Gastrocnemius medialis (tissue), 4 donors: ENCODE results near the gene MCU.

Source experiments
- POLR2A ChIP-seq, 2 donors: fragments of 450-650 bp; IDR thresholded peaks; one replicate each; pipeline ENCODE4 v1.6.1; 2017; ENCODE audit warnings: antibody characterized with exemption in 2 of 2, mild to moderate bottlenecking in 2 of 2, moderate library complexity in 2 of 2
- TF ChIP-seq, protein P1 (sequence below), 5 experiments: fragments of 450-650 bp in 3 of 5; fragments of 200-600 bp in 2 of 5; sonication (generic) in 2 of 5; IDR thresholded peaks in 4 of 5; conservative IDR thresholded peaks in 1 of 5; 1 replicate in 4 of 5; 2 replicates in 1 of 5; pipeline ENCODE4 v1.5.1; 2016 to 2019; ENCODE audit warnings: antibody characterized with exemption in 5 of 5, mild to moderate bottlenecking in 3 of 5, moderate library complexity in 3 of 5

DNA sequence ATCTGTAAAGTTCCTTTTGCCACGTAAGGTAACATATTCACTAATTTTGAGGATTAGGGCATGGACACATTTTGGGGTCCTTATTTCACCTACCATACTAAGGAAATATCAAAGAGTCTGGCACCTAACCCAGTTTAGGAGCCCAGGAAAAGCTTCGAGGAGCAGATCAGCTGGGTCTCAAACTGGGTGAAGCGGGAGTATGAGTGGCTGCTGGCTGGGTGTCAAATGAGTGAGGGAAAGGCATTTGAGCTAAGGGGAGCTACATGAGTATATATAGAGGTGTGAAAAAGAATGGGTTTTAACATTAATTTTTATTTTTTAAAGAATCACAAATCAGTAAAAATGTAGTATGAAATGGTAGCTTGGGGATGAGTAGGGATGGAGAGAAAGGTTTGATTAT lies 71.3 kb downstream of the MCU start:
- no peak for TF ChIP-seq POLR2A (IDR thresholded peaks at IDR 0.05)
- TF ChIP-seq, protein P1, sequence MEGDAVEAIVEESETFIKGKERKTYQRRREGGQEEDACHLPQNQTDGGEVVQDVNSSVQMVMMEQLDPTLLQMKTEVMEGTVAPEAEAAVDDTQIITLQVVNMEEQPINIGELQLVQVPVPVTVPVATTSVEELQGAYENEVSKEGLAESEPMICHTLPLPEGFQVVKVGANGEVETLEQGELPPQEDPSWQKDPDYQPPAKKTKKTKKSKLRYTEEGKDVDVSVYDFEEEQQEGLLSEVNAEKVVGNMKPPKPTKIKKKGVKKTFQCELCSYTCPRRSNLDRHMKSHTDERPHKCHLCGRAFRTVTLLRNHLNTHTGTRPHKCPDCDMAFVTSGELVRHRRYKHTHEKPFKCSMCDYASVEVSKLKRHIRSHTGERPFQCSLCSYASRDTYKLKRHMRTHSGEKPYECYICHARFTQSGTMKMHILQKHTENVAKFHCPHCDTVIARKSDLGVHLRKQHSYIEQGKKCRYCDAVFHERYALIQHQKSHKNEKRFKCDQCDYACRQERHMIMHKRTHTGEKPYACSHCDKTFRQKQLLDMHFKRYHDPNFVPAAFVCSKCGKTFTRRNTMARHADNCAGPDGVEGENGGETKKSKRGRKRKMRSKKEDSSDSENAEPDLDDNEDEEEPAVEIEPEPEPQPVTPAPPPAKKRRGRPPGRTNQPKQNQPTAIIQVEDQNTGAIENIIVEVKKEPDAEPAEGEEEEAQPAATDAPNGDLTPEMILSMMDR (IDR thresholded peaks at IDR 0.05 in 4 of 5, conservative IDR thresholded peaks at IDR 0.05 in 1 of 5) = no peak
